HCT116 (cell line): ENCODE results near the gene RPS2. TPM values are rescaled to one million over a fixed set of nuclear protein-coding genes. Genes with fewer than 3 reads are reported as not detected.

Experiments used
- ATAC-seq: fragments of 200-7000 bp; cut with Tn5 transposase; 2 replicates; pipeline ENCODE4 v1.9.1; 2020; ENCODE audit warnings: mild to moderate bottlenecking, moderate library complexity
- BruUV-seq: library from RNA; stranded (reverse); fragments of 400-500 nt; replicated peaks from 2 replicates; lab custom pipeline; 2021; lab: Mats Ljungman, UMichigan
- CTCF ChIA-PET: fragments of 300-600 bp; sonication (Branson Sonifier 250); formaldehyde crosslinking; loops from one replicate; lab custom pipeline; 2021; ENCODE audit warnings: antibody characterized with exemption; lab: Charles Lee
- POLR2A ChIA-PET: fragments of 300-600, 350-600 bp; sonication (Branson Sonifier 250); formaldehyde crosslinking; loops from one replicate; lab custom pipeline; 2021; ENCODE audit warnings: antibody characterized with exemption; lab: Charles Lee
- RAD21 ChIA-PET, 2 experiments: fragments of 300-600 bp; sonication (Branson Sonifier 250); formaldehyde crosslinking; loops; one replicate each; lab custom pipeline; 2023; ENCODE audit warnings: low total read pairs in 2 of 2; ENCODE audit not compliant: uncharacterized antibody in 2 of 2, unreplicated experiment in 2 of 2, low non-redundant PET in 1 of 2; lab: Charles Lee
- DNase-seq: peaks from one replicate; pipeline ENCODE4 v3.0.0-alpha.2; 2010; ENCODE audit warnings: low read depth, low spot score
- H2AFZ ChIP-seq: fragments of 200-600 bp; shearing (Covaris generic), sonication (generic); 2 replicates; pipeline ENCODE4 v1.6.1; 2017; ENCODE audit warnings: low read depth, mixed run types, mixed read lengths, antibody characterized with exemption, low read length; ENCODE audit not compliant: poor library complexity, severe bottlenecking
- H3K27ac ChIP-seq: 2 replicates; pipeline ENCODE4 v1.5.1; 2012; ENCODE audit warnings: low read depth, low read length
- H3K27me3 ChIP-seq: fragments of 200-600 bp; sonication (generic); 2 replicates; pipeline ENCODE4 v1.6.1; 2016; ENCODE audit warnings: mixed run types, low read length, mixed read lengths; ENCODE audit not compliant: insufficient read depth
- H3K36me3 ChIP-seq, 2 experiments: fragments of 200-500 bp in 1 of 2; fragments of 200-600 bp in 1 of 2; sonication (Bioruptor generic) in 1 of 2; sonication (generic) in 1 of 2; 2 replicates each; pipeline versions ENCODE4 v1.5.1 to v1.6.1; 2014 to 2016; ENCODE audit warnings: low read length in 2 of 2, inconsistent platforms in 1 of 2, mixed read lengths in 1 of 2, mixed run types in 1 of 2; ENCODE audit not compliant: insufficient read depth in 2 of 2, control insufficient read depth in 1 of 2
- H3K4me1 ChIP-seq, 2 experiments: fragments of 200-600 bp in 1 of 2; sonication (generic) in 1 of 2; 2 replicates each; pipeline versions ENCODE4 v1.5.1 to v1.6.1; 2012 to 2017; ENCODE audit warnings: low read length in 2 of 2, inconsistent platforms in 1 of 2, mild to moderate bottlenecking in 1 of 2, mixed read lengths in 1 of 2, mixed run types in 1 of 2, moderate library complexity in 1 of 2; ENCODE audit not compliant: insufficient read depth in 2 of 2, control insufficient read depth in 1 of 2
- H3K4me2 ChIP-seq: fragments of 200-600 bp; sonication (generic); 2 replicates; pipeline ENCODE4 v1.6.1; 2017; ENCODE audit warnings: mixed run types, low read length, mixed read lengths
- H3K4me3 ChIP-seq, 2 experiments: fragments of 200-600 bp in 1 of 2; sonication (generic) in 1 of 2; replicated peaks in 1 of 2; 2 replicates each; pipeline ENCODE4 v1.5.1; 2011 to 2016; ENCODE audit warnings: low read length in 2 of 2, control low read depth in 1 of 2, low read depth in 1 of 2, mild to moderate bottlenecking in 1 of 2, mixed read lengths in 1 of 2, mixed run types in 1 of 2
- H3K79me2 ChIP-seq: fragments of 200-600 bp; sonication (generic); 2 replicates; pipeline ENCODE4 v1.6.1; 2017; ENCODE audit warnings: mild to moderate bottlenecking, mixed run types, low read length, moderate library complexity, mixed read lengths; ENCODE audit not compliant: insufficient read depth
- H3K9ac ChIP-seq: fragments of 200-600 bp; sonication (generic); 2 replicates; pipeline ENCODE4 v1.6.1; 2016; ENCODE audit warnings: low read length, mixed read lengths
- H3K9me2 ChIP-seq: fragments of 200-600 bp; sonication (generic), shearing (Covaris generic); 2 replicates; pipeline ENCODE4 v1.6.1; 2017; ENCODE audit warnings: mixed run types, mild to moderate bottlenecking, moderate library complexity; ENCODE audit not compliant: insufficient read depth
- H3K9me3 ChIP-seq, 2 experiments: fragments of 200-500 bp in 1 of 2; fragments of 200-600 bp in 1 of 2; sonication (Bioruptor generic) in 1 of 2; sonication (generic) in 1 of 2; 2 replicates each; pipeline ENCODE4 v1.6.1; 2014 to 2017; ENCODE audit warnings: low read length in 2 of 2, mixed read lengths in 2 of 2, inconsistent platforms in 1 of 2, low read depth in 1 of 2, mild to moderate bottlenecking in 1 of 2, mixed run types in 1 of 2, moderate library complexity in 1 of 2; ENCODE audit not compliant: control insufficient read depth in 1 of 2, insufficient read depth in 1 of 2
- H4K20me1 ChIP-seq: fragments of 200-600 bp; sonication (generic), shearing (Covaris generic); 2 replicates; pipeline ENCODE4 v1.6.1; 2017; ENCODE audit warnings: mixed run types, mild to moderate bottlenecking, moderate library complexity; ENCODE audit not compliant: insufficient read depth
- CEBPB ChIP-seq: IDR thresholded peaks from 2 replicates; pipeline ENCODE4 v1.6.1; 2012; ENCODE audit warnings: low read depth
- EGR1 ChIP-seq: IDR thresholded peaks from 2 replicates; pipeline ENCODE4 v1.6.1; 2012; ENCODE audit warnings: low read depth
- ELF1 ChIP-seq: IDR thresholded peaks from 2 replicates; pipeline ENCODE4 v1.6.1; 2012; ENCODE audit warnings: low read depth, borderline replicate concordance
- EZH2phosphoT487 ChIP-seq: fragments of 200-600 bp; IDR thresholded peaks from 2 replicates; pipeline ENCODE4 v1.6.1; 2018; ENCODE audit warnings: antibody characterized with exemption, borderline replicate concordance
- FOSL1 ChIP-seq: IDR thresholded peaks from 2 replicates; pipeline ENCODE4 v1.6.1; 2012; ENCODE audit warnings: low read depth
- JUND ChIP-seq: IDR thresholded peaks from 2 replicates; pipeline ENCODE4 v1.6.1; 2012
- MAX ChIP-seq: IDR thresholded peaks from 2 replicates; pipeline ENCODE4 v1.6.1; 2012
- POLR2A ChIP-seq: IDR thresholded peaks from 2 replicates; pipeline ENCODE4 v1.7.0; 2011; ENCODE audit warnings: borderline replicate concordance; ENCODE audit not compliant: insufficient read depth, insufficient read length; ENCODE audit errors: extremely low read depth
- SIN3A ChIP-seq: IDR thresholded peaks from 2 replicates; pipeline ENCODE4 v1.6.1; 2012; ENCODE audit warnings: low read depth
- SP1 ChIP-seq: IDR thresholded peaks from 2 replicates; pipeline ENCODE4 v1.6.1; 2012; ENCODE audit warnings: low read depth
- TCF7L2 ChIP-seq: IDR thresholded peaks from 2 replicates; pipeline ENCODE4 v1.7.0; 2011; ENCODE audit warnings: borderline replicate concordance, inconsistent platforms; ENCODE audit not compliant: insufficient read depth, insufficient read length; ENCODE audit errors: extremely low read depth
- YY1 ChIP-seq: IDR thresholded peaks from 2 replicates; pipeline ENCODE4 v1.6.1; 2011; ENCODE audit warnings: low read length, low read depth, moderate library complexity, mild to moderate bottlenecking; ENCODE audit not compliant: insufficient replicate concordance; ENCODE audit errors: extremely low read depth
- ZFX ChIP-seq: fragments of 450-650 bp; IDR thresholded peaks from 2 replicates; pipeline ENCODE4 v1.6.1; 2017
- ZNF274 ChIP-seq: fragments of 200-500 bp; sonication (Bioruptor generic); IDR thresholded peaks from 2 replicates; pipeline ENCODE4 v1.6.1; 2014; ENCODE audit warnings: mild to moderate bottlenecking, low read depth, low read length, inconsistent platforms
- intact Hi-C: fragments of 100-400 bp; cut with micrococcal nuclease; formaldehyde crosslinking; loops from 2 replicates; pipeline ENCODE4 v1.10.0; 2022
- total RNA-seq: library from RNA; stranded (reverse); gene quantifications from one replicate; pipeline ENCODE4 v1.2.1, GENCODE V29; 2021; ENCODE audit not compliant: unreplicated experiment
- TF ChIP-seq, protein P1 (sequence below): IDR thresholded peaks from 2 replicates; pipeline ENCODE4 v1.6.1; 2012; ENCODE audit warnings: low read depth
- TF ChIP-seq, protein P2 (sequence below): IDR thresholded peaks from 2 replicates; pipeline ENCODE4 v1.6.1; 2012
- TF ChIP-seq, protein P3 (sequence below), 3 experiments: fragments of 200-600 bp in 1 of 3; sonication (generic) in 1 of 3; IDR thresholded peaks in 2 of 3; conservative IDR thresholded peaks in 1 of 3; 2 replicates each; pipeline ENCODE4 v1.5.1; 2012 to 2017; ENCODE audit warnings: low read depth in 2 of 3, low read length in 2 of 3, antibody characterized with exemption in 1 of 3, borderline replicate concordance in 1 of 3, control low read depth in 1 of 3, mild to moderate bottlenecking in 1 of 3, mixed read lengths in 1 of 3, mixed run types in 1 of 3, moderate library complexity in 1 of 3; ENCODE audit not compliant: insufficient read depth in 1 of 3

Gene RPS2
- total RNA-seq, 1 experiment from 2014 or later, result 6,265 TPM

GRCh38 chr16:1914988-1915387 is 49.6 kb downstream of the RPS2 start:
- Histone ChIP-seq H3K4me2 (no peak overlapping the region), H3K9ac (no peak overlapping the region), H3K27me3 (no peaks in the 10 kb centered on the region), H3K36me3 (no peaks in the 10 kb centered on the region), H3K9me2 (no peaks in the 10 kb centered on the region), H4K20me1 (no peaks in the 10 kb centered on the region), H3K79me2 (no peaks in the 10 kb centered on the region), H3K4me1 (peaks cover 15 to 16% of the 10 kb centered on the region in 2 experiments), H3K27ac (no peak overlapping the region), H3K9me3 (no peaks in the 10 kb centered on the region), H2AFZ (no peak overlapping the region), H3K4me3 (no peak overlapping the region)
- RAD21 ChIA-PET, result no interaction called here
- DNase-seq (no peak), ATAC-seq (no peak)
- CTCF ChIA-PET, result no interaction called here
- POLR2A ChIA-PET, result no interaction called here
- TF ChIP-seq SIN3A (no peak), ELF1 (no peak), EZH2phosphoT487 (no peak), SP1 (no peak), FOSL1 (no peak), MAX (no peak), POLR2A (no peak), CEBPB (no peak), ZFX (no peak), TCF7L2 (no peak), JUND (no peak), ZNF274 (no peak), YY1 (no peak), EGR1 (no peak)
- TF ChIP-seq, protein P1, sequence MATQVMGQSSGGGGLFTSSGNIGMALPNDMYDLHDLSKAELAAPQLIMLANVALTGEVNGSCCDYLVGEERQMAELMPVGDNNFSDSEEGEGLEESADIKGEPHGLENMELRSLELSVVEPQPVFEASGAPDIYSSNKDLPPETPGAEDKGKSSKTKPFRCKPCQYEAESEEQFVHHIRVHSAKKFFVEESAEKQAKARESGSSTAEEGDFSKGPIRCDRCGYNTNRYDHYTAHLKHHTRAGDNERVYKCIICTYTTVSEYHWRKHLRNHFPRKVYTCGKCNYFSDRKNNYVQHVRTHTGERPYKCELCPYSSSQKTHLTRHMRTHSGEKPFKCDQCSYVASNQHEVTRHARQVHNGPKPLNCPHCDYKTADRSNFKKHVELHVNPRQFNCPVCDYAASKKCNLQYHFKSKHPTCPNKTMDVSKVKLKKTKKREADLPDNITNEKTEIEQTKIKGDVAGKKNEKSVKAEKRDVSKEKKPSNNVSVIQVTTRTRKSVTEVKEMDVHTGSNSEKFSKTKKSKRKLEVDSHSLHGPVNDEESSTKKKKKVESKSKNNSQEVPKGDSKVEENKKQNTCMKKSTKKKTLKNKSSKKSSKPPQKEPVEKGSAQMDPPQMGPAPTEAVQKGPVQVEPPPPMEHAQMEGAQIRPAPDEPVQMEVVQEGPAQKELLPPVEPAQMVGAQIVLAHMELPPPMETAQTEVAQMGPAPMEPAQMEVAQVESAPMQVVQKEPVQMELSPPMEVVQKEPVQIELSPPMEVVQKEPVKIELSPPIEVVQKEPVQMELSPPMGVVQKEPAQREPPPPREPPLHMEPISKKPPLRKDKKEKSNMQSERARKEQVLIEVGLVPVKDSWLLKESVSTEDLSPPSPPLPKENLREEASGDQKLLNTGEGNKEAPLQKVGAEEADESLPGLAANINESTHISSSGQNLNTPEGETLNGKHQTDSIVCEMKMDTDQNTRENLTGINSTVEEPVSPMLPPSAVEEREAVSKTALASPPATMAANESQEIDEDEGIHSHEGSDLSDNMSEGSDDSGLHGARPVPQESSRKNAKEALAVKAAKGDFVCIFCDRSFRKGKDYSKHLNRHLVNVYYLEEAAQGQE, result no peak
- TF ChIP-seq, protein P2, sequence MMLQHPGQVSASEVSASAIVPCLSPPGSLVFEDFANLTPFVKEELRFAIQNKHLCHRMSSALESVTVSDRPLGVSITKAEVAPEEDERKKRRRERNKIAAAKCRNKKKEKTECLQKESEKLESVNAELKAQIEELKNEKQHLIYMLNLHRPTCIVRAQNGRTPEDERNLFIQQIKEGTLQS, result no peak
- TF ChIP-seq, protein P3, sequence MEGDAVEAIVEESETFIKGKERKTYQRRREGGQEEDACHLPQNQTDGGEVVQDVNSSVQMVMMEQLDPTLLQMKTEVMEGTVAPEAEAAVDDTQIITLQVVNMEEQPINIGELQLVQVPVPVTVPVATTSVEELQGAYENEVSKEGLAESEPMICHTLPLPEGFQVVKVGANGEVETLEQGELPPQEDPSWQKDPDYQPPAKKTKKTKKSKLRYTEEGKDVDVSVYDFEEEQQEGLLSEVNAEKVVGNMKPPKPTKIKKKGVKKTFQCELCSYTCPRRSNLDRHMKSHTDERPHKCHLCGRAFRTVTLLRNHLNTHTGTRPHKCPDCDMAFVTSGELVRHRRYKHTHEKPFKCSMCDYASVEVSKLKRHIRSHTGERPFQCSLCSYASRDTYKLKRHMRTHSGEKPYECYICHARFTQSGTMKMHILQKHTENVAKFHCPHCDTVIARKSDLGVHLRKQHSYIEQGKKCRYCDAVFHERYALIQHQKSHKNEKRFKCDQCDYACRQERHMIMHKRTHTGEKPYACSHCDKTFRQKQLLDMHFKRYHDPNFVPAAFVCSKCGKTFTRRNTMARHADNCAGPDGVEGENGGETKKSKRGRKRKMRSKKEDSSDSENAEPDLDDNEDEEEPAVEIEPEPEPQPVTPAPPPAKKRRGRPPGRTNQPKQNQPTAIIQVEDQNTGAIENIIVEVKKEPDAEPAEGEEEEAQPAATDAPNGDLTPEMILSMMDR (IDR thresholded peaks at IDR 0.05 in 2 of 3, conservative IDR thresholded peaks at IDR 0.05 in 1 of 3; ENCODE audit: borderline replicate concordance in 1 of 3, insufficient read depth in 1 of 3, low read depth in 2 of 3, low read length in 2 of 3), result no peak
- BruUV-seq, result no TSS peak
- intact Hi-C loops, result no loop called here
